HG03095 (cell line): Measurements from ENCODE around the gene CAPN1.
"Not testable (repeated sequence)": the region's sequence is repeated elsewhere in the genome, so short reads cannot be mapped to it uniquely, and the experiment has no call there.

Experiments
- ATAC-seq: cut with Tn5 transposase; IDR thresholded peaks from one replicate; pipeline ENCODE4 v1.9.1; 2021; ENCODE audit warnings: moderate library complexity; ENCODE audit not compliant: unreplicated experiment

The CAPN1 gene

DNA sequence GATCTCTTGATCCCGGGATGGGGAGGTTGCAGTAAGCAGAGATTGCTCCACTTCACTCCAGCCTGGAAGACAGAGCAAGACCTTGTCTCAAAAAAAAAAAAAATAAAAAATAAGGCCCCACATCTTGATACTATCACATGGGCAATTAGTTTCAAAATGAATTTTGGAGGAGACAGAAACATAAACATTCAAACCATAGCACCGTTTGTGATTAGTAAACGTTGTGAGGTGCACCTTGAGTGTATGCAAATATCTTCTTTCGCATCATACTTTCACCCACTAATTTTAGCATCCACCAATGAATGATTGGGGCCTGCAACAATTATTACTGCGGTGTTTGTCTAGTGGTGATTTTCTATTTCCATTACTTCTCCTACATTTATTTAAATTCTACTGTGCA is 22.7 kb upstream of the CAPN1 start:
- ATAC-seq: peak; percentile 59

DNA sequence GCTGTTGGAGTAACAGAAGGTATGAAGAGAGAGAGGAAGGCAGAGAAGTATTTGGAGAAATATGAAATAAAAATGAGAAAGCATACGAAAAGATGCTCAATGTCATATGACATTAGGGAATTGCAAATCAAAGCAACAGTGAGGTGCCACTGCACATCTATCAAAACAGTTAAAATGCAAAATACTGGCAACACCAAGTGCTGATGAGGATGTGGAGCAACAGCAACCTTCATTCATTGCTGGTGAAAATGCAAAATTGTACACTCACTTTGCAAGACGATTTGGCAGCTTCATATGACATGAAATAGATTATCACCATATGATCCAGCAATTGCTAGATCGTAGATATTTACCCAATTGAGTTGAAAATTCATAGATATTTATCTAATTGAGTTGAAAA is 21.1 kb upstream of the CAPN1 start:
- no peak for ATAC-seq

DNA sequence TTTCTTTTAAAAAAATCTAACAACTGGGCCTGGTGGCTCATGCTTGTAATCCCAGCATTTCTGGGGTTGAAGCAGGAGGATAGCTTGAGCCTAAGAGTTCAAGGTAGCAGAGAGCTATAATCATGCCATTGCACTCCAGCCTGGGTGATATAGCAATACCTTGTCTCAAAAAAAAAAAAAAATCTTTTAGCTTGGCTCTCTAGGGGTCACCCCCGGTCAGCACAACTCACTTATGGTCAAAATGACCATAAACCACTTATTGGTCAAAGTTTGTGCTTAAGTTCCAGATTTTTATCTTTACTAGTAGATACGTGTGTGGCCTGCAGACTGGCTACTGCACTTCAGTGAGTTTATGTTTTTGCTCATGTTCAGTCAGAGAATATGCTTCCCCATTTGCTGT is 18.0 kb upstream of the CAPN1 start:
- no peak for ATAC-seq

- no peak for ATAC-seq
Measured at GRCh38 chr11:65165410-65166317, 16.1 kb upstream of the CAPN1 start.

- no peak for ATAC-seq
Measured at GRCh38 chr11:65166893-65167292, 14.8 kb upstream of the CAPN1 start.

DNA sequence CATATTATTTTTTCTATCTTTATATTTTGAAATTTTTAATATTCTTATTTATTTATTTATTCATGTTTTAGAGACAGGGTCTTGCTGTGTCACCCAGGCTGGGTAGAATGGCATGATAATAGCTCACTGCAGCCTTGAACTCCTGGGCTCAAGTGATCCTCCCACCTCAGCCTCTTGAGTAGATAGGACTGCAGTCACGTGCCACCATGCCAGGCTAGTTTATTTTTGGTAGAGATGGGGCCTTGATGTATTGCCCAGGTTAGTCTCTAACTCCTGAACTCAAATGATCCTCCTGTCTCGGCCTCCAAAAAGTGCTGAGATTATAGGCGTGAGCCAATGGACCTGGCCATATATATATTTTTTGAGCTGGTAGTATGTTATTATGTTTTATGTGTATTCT is 14.1 kb upstream of the CAPN1 start:
- ATAC-seq: no peak

DNA sequence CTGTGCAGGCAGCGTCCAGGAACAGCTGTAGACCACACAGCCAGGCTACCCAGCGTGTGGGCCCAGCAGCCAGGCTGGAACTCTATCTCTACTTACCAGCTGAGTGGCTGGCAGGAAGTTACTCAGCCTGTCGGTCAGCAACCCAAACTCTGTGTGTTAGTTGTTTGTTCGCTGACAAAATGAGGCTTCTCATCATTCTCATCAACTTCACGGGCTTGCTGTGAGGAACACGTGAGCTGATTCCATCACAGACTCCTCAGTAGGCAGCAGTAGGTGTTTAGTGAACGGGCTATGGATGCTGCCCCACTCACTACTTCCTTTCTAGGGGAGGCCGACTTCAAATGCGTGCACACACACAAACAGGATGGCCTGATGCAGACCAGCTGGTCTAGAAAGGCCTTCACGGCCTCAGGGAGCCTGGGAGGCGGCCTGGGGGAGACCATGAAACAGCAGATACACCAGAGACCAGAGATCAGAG is 12.5 kb upstream of the CAPN1 start:
- ATAC-seq: no peak

- ATAC-seq: no peak
Measured at GRCh38 chr11:65170058-65170534, 11.6 kb upstream of the CAPN1 start, which contains the start of gene SPDYC. TSS of gene SPDYC (plus strand) at chr11:65170233. CDS start at chr11:65171358, 1,125 bp downstream.

- no peak for ATAC-seq
Measured at GRCh38 chr11:65172600-65172999, 9.1 kb upstream of the CAPN1 start.

- ATAC-seq: not testable (repeated sequence)
Measured at GRCh38 chr11:65174571-65175010, 7.1 kb upstream of the CAPN1 start.

DNA sequence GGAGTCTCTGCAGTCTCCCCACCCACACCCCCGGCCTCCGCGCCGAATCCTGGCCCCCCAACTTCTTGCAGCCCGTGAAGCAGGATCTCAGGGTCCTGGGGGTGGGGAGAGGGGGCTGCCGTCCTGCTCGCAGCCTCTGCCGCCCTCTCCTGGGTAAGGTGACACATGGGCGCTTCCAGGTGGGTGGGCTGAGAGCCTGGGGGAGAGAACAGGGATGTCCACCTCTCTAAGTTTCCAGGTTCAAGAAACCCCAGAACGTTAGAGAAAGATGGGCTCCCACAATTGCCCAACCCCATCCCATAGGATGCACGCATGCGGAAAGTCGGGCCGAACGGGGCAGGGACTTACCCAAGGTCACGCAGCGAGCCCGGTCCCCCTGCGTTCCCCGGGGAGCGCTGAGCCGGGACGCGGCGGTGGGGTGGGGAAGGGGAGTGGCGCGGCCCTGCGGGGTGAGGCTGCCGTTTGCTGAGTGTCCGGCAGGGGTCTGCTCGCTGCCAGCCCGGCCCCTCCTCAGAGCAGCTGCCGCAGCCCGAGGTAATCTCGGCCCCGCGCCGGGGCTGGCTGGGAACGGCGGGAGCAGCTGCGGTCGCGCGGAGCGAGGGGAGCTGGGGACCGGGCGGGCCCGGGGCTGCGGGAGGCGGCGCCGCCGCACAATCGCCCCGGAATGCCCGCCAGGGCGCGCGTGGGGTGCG is 705 bp upstream of the CAPN1 start:
- ATAC-seq: no peak

- no peak for ATAC-seq
Measured at GRCh38 chr11:65182258-65183170, 786 bp downstream of the CAPN1 start.

DNA sequence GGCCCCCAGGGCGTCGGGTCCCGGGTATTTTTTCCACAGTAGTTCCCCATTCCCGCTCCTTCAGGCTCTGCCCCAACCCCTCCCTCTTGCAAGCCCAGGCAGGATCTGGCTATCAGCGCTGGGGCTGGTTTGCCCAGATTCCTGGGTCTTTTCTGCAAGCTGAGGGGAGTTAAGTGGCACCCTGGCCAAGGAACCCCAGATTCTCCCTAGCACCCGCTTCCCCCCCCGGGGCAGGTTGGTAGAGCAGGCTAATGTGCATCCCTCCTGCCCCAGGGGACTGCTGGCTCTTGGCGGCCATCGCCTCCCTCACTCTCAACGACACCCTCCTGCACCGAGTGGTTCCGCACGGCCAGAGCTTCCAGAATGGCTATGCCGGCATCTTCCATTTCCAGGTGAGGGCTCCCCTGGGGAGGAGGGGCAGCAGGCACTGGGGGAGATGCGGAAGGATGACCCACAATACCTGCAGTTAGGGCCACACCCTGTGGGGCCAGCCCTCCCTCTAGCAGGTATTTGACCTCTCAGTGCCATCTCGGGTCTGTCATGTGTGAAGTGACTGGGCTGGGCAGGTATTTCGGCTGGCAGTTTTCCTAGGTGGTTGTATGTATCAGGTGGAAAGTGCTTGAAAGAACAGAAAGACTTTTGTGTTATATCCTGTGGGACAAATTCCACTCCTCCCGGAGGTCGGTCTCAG is 1.6 kb downstream of the CAPN1 start:
- no peak for ATAC-seq

DNA sequence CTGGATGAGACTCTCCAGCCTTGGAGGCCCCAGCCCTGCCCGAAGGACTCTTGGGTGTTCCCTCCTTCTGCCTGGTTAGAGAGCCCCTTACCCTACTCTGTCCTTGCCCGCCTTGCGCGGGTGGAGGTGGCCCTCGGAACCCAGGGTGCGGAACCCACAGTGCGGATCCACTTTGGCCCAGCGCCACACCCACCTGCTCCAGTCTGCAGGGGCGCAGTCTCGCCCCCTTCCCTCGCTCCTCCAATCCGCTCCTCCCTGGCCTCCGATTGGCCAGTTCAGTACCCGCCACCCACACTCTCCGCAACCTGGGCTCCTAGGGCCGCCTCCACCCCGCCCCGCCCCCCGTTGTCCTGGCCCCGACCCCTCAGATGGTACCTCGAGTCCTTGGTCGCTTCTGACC is 2.4 kb downstream of the CAPN1 start:
- ATAC-seq: no peak

DNA sequence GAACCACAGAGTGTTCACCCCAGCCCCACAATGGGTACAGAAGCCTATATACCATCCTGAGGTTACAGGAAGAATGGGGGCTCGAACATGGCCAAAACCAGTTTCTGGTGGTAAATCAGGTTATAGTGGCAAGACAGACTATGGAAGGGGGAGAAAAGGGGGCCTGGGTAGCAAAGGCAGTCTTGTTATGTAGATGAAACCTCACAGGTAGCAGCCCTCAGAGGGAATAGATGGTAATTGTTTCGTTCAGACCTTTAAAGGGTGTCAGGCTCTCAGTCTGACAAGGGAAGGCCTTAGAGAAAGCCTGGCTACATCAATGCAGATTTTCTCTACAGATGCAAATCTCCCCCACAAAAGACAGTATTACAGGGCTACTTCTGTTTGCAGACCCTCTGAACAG is 3.4 kb downstream of the CAPN1 start:
- no peak for ATAC-seq

DNA sequence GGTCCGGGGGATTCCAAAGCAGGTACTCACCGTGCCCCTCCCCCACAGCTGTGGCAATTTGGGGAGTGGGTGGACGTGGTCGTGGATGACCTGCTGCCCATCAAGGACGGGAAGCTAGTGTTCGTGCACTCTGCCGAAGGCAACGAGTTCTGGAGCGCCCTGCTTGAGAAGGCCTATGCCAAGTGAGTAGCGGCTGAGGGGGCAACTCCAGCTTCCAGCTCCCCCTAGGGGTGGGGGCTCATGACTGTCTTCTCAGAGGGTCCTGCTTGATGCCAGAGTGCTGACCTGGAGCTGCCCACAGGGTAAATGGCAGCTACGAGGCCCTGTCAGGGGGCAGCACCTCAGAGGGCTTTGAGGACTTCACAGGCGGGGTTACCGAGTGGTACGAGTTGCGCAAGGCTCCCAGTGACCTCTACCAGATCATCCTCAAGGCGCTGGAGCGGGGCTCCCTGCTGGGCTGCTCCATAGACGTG is 4.2 kb downstream of the CAPN1 start:
- ATAC-seq: no peak

GRCh38 chr11:65186701-65187100 is 5.0 kb downstream of the CAPN1 start:
- ATAC-seq: no peak

DNA sequence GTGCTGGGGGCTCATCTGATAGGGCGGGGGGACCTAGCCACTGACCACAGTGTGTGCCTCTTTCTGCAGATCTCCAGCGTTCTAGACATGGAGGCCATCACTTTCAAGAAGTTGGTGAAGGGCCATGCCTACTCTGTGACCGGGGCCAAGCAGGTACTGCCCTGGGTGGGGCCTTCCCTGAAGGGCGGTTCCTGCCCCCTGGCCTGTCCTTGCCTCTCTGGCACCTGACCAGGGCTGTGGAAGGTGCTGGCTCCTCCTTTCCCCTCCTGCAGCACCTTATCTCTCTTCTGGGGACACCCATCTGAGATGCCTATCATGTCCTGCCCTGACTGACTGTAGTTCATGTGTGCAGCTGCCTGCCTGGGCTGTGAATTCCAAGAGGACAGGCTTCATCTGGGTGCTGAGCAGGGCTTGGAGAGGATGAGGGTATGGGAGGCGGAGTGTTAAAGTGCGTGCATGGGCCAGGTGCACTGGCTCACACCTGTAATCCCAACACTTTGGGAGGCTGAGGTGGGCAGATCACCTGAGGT is 5.5 kb downstream of the CAPN1 start:
- no peak for ATAC-seq

DNA sequence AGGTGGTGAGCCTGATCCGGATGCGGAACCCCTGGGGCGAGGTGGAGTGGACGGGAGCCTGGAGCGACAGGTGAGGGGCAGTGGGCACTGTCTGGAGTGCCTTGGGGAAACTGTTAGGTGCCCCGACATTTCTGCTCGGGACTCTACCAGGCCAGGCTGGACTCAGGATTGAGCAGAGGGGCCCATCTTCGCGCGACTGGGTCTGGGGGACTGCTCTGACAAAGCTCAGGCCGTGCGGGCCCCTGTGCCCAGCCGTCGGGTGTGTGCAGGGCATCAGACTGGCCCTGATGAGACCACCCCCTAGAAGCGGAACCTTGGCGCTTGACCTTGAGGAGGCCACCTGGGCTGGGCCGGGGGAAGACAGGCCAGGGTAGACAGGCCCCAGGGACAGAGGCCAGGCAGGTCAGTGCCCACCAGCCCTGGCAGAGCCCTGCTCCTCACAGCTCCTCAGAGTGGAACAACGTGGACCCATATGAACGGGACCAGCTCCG is 6.3 kb downstream of the CAPN1 start:
- ATAC-seq: no peak

DNA sequence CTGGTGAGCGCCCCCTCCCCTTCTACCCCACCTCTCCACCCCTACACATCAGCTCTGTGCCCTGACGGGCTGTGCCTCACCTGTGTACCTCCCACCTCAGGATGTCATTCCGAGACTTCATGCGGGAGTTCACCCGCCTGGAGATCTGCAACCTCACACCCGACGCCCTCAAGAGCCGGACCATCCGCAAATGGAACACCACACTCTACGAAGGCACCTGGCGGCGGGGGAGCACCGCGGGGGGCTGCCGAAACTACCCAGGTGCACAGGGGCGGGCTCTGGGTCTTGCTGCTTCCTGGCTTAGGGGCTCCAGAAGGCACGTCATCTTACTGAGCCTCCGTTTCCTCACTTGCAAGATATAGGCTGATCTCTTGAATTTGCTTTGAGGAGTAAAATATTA is 6.8 kb downstream of the CAPN1 start:
- ATAC-seq: no peak
